Tibial nerve (tissue), 4 donors: ENCODE measurements around the gene DHFR2.

Source experiments
- EP300 ChIP-seq, 2 donors: sonication (generic); formaldehyde crosslinking; IDR thresholded peaks; one replicate each; pipeline ENCODE4 v1.6.1; 2017; ENCODE audit warnings: antibody characterized with exemption in 2 of 2, mild to moderate bottlenecking in 1 of 2
- POLR2A ChIP-seq, 2 donors: fragments of 450-650 bp; IDR thresholded peaks; one replicate each; pipeline ENCODE4 v1.6.1; 2017; ENCODE audit warnings: antibody characterized with exemption in 2 of 2, mild to moderate bottlenecking in 2 of 2, moderate library complexity in 2 of 2
- TF ChIP-seq, protein P1 (sequence below), 5 experiments: fragments of 200-600 bp in 3 of 5; fragments of 450-650 bp in 2 of 5; sonication (generic) in 3 of 5; IDR thresholded peaks; one replicate each; pipeline ENCODE4 v1.5.1; 2016 to 2019; ENCODE audit warnings: antibody characterized with exemption in 5 of 5, mild to moderate bottlenecking in 3 of 5, moderate library complexity in 2 of 5

DNA sequence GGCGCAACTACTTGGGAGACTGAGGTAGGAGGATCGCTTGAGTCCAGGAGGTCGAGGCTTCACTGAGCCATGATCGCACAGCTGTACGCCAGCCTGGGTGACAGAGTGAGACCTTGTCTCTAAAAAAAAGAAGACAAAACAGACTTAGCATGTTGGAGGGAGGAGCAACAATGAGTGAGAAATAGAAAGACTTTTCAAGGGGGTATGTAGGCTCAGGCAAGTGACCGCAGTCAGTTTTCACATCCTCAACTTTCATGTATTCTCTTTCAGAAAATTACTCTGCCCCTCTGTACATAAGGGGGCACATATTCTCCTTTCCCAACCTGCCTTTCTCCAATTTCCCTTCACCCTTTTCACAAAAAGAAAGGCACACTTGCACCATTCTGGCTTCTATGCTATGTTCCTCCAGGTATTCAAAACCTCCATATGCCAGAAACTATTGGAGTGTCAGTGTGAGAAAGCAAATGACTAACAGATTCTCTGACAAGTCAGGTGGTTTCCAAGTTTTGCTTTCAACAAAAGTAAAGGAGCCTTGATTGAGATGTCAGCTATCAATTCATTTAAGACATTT is 7.7 kb upstream of the DHFR2 start:
- TF ChIP-seq POLR2A (IDR thresholded peaks at IDR 0.05) (no peak), EP300 (IDR thresholded peaks at IDR 0.05) (no peak)
- TF ChIP-seq, protein P1, sequence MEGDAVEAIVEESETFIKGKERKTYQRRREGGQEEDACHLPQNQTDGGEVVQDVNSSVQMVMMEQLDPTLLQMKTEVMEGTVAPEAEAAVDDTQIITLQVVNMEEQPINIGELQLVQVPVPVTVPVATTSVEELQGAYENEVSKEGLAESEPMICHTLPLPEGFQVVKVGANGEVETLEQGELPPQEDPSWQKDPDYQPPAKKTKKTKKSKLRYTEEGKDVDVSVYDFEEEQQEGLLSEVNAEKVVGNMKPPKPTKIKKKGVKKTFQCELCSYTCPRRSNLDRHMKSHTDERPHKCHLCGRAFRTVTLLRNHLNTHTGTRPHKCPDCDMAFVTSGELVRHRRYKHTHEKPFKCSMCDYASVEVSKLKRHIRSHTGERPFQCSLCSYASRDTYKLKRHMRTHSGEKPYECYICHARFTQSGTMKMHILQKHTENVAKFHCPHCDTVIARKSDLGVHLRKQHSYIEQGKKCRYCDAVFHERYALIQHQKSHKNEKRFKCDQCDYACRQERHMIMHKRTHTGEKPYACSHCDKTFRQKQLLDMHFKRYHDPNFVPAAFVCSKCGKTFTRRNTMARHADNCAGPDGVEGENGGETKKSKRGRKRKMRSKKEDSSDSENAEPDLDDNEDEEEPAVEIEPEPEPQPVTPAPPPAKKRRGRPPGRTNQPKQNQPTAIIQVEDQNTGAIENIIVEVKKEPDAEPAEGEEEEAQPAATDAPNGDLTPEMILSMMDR (IDR thresholded peaks at IDR 0.05) = no peak
